T1000 (cell line): Measurements from ENCODE around the gene CWC22.

Experiments used
- DNase-seq: peaks from one replicate; lab custom pipeline; 2025; ENCODE audit warnings: mixed read lengths; lab: John Stamatoyannopoulos, UW

CWC22 gene

GRCh38 chr2:179898873-179899272 lies 108.2 kb downstream of the CWC22 start:
- no peak for DNase-seq
